GM18870 (cell line): Measurements from ENCODE around the gene PLPPR5.
"Not testable (repeated sequence)": the region's sequence is repeated elsewhere in the genome, so short reads cannot be mapped to it uniquely, and the experiment has no call there.

Experiments
- ATAC-seq: cut with Tn5 transposase; IDR thresholded peaks from one replicate; pipeline ENCODE4 v1.9.1; 2021; ENCODE audit warnings: moderate library complexity; ENCODE audit not compliant: unreplicated experiment

The PLPPR5 gene

GRCh38 chr1:99004861-99005442, at the start of gene PLPPR5:
Gene PLPPR5, minus strand, starts transcription at chr1:99004861. Its CDS starts 190 bp downstream, at chr1:99004671.
- no peak for ATAC-seq

DNA sequence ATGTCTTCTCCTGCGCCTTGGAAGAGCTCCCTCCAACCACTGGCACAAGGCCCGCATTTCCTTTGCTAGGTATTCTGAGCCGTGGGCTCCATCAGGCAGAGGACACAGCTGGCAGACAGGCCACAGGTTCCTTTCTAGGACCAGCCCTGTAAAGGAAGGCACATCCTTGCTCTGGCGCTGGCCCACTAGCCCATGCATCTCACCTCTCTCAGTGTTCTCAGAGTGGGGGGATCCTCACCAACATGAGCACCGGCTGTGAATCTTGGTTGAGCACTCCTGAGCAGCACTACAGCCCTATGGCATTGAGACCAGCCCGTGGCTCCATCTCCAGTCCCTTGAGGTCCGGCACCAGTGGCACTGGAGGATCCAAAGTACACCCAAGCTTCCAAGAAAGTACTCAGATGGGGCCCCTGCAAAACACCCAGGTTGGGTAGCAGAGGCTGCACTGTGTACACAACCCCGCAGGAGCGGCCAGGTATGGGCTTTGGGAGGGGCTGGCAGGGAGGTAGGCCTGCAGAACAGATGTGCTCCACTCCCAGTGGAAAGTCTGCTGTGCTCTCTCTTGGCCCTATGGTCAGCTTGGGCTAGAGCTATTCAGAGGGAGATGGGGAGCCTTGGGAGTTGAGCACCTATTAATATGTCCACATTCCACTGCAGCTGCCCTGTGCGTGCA, 47.1 kb upstream of the PLPPR5 start:
- no peak for ATAC-seq

- ATAC-seq: no peak
Observed at GRCh38 chr1:99049745-99050144, 45.1 kb upstream of the PLPPR5 start.

- not testable (repeated sequence) for ATAC-seq
Observed at GRCh38 chr1:99036746-99037145, 32.1 kb upstream of the PLPPR5 start.

DNA sequence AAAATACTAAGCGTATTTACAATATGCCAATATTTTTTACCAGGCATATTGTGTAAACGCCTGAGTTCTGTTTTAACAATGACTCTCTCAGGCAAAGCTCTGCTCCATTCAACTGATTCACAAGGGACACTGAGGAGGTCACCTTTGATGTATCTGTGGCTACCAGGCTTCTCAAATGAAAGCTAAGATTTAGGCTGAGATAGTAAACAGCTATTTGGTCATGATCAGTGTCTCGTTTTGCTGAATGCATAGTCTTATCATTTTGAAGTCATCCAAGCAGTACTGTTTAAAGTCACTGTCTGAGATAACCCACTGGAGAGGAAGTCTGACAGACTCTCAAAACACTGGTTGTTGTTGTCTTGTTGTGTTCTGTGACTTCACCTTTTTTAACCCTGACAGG, 13.7 kb upstream of the PLPPR5 start:
- no peak for ATAC-seq

GRCh38 chr1:99017655-99018054, 13.0 kb upstream of the PLPPR5 start:
- no peak for ATAC-seq

DNA sequence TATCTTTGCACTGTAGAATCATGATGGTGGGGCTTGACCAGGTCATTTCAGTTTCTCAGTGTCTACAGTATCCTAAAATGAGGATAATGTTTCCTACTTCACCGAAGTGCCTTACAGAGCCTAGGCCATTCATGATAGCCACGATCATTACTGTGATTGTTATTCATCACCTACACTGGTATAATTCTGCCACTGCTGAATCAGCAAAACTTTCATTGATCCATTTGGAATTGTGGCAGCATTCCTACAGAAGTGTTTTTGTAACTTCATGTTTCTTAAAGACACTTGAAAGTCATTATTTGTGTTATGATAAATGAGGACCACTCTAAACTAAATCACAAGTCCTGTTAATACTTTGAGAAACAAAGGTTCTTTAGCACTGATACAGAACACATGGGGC, 6.0 kb upstream of the PLPPR5 start:
- no peak for ATAC-seq

DNA sequence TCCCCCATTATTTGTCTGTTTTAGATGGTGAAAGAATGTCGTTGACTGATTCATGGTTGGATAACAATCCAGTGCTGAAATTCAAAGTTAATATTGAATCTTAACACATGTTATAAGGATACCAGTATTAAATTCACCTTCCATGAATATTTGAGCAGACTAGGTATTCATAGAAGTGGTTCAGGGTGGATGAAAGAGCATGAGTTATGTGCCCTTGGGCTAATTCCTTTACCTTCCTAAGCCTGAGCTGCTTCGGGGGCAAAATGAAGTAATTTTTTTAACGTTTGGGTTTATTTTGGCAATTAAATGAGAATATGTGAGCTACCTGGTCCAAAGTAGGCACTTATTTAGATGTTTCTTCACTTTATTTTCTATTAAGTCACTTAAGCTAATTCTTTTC, 2.7 kb upstream of the PLPPR5 start:
- no peak for ATAC-seq

- no peak for ATAC-seq
Observed at GRCh38 chr1:99005537-99005942, 879 bp upstream of the PLPPR5 start.

DNA sequence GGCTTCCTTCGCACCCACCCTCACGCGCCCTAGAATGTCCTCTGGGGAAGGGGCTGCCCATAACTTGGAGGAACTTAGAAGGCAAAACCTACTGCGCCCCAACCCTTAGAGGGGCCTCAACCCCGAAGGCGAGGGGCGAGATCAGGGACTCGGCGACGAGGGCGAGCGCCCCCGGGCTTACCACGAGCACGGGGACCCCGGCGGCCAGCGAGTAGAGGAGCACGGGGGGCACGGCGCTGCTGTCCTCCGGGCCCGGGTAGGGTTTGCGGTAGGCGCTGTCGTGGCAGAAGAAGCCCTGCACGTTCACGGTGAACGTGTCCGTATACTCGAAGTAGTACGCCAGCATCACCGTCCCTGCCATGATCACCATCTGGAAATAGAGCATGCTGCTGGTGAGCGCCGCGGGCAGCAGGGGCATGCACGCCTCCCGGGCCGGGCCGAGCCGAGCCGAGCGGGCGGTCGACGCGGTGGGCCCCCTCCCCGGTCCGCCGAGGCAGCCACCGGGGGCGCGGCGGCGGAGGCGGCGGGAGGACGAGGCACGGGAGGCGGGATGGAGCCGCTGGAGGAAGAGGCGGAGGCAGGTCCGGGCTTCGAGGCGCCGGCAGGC, 304 bp downstream of the PLPPR5 start:
- no peak for ATAC-seq

GRCh38 chr1:99003581-99004253, 944 bp downstream of the PLPPR5 start:
- no peak for ATAC-seq

DNA sequence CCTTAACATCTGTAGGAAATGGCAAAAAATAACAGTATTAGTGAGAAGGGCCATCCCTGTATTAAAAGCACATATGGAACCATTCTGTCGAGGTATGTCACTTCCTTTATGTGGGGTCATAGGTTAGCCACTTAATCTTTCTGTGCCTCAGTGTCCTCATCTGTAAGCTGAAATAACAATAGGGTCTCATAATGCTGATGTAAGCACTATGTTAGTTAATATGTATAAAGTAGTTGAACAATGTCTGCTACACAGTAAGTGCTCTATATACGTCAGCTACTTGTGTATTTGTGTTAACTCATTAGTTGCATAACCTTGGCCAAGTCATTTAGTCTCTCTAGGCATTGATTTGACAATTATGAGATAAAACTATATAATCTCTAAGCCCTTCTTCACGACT, 11.8 kb downstream of the PLPPR5 start:
- ATAC-seq: no peak

DNA sequence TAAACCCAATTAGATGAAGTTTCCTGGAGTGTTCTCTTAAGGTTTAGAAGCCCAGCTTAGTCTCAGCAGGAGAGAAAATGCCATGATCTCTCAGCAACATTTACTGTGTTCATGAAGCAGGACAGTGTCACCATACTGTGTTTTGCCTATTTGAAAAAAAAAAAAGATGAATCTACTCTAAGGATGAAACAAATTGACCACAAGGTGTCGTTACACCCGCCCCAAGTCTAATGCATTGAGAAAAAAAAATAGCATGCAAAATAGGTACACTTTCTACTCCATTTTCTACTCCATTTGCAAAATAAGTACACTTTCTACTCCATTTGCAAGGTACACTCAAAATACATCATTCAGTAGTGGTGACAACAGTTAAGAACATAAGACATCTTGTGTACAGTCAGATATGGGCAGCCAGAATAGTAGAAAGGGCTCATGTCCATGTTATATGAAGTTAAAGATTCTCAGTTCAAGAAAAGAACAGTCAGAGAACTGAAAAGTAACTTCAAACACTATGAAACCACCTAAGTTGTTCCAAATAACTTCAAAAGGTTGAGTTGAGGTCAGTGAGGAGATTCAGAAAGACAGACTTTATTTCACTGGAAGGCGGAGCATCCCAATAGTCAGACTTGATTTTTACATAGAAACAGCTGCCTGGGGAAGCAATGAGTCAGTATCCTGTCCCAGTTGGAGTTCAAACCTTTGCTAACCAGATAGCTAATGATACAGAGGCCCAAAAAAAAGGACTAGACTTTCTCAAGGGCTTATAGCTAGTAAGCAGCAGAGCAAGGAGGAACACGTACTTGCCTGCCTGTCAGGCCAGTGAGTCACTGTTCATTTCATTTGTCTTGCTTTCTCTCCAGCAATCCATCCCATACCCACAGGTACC, 13.3 kb downstream of the PLPPR5 start:
- ATAC-seq: peak; percentile 54

- no peak for ATAC-seq
Observed at GRCh38 chr1:98989556-98989907, 15.1 kb downstream of the PLPPR5 start.

DNA sequence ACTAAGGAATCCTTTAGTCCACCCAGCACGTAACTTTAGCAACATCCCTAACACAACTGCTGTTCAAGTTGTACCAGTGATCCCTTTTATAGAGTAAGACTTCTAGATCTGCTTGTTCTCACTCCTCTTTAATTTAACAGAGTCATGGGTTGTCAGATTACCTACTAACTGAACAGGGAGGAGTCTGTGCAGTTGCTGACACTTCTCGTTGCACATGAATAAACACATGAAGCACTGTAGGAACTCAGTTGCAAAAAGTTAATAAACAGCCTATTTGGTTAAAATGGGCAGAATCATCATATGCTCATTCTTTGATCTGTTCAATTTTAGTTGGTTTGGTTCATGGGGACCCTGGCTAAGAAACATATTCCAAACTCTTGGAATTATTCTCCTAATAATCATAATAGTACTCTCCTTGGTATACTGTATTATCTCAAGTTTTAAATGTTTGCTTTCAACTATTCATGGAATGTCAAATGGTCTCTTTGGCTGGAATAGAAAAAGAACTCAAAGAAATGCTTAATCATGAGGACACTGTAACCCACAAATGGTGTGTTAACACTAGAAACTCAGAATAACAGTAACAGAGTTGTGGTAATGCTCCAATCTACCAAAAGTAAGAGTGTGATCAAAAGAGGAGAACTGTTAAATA, 15.6 kb downstream of the PLPPR5 start:
- ATAC-seq: peak; percentile 61

DNA sequence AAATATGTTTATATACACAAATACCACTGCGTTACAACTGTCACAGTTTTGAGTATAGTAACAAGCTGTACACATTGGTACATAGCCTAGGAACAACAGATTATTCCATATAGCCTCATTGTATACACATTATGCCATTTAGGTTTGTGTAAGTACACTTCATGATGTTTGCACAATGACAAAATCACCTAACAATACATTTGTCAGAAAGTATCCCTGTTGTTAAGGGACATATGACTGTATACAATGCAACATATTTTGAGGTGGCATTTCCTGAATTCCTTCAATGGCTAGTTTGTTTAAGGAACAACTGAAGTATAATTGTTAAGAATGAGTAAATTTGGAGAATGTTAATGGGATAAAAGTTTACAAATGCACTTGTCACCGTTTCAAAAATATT, 19.0 kb downstream of the PLPPR5 start:
- ATAC-seq: no peak

GRCh38 chr1:98981917-98982513, 22.6 kb downstream of the PLPPR5 start:
- no peak for ATAC-seq

DNA sequence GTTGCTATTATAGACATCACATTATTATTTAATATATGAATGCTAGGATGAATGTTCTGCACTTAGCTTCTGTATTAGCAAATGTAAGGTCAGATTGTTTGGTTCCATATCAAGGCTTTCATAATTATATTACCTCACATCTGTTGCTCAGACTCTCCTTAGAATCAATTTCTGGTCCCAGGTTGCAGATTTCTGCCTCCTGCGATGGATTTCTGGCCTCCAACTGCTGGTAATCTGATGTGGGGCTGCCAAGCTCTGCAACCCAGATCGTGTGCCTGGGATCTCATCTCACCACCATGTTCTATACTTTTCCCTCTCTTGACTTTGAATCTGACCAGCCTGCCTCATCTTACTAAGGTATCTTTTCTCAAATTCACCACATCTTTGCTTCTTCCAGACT, 25.2 kb downstream of the PLPPR5 start:
- no peak for ATAC-seq

GRCh38 chr1:98975810-98976209, 28.9 kb downstream of the PLPPR5 start:
- no peak for ATAC-seq

DNA sequence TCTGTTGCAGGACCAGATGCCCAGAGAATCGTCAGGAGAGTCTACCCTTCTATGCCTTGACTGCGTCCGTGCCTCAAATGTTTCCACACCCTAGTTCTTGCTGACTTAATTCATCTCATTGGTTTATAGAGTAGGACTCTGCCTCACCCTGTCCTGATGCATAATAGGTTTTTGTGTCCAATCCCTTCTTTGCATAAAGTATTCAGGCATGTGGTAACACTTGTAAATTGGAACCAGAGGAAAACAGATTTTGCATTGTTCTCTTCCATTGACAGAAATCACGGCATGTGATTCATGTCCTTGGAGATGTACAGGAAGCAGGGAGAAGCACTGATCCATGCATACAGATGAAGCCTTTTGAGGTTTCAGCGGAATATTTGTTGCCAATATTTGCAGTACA, 29.5 kb downstream of the PLPPR5 start:
- no peak for ATAC-seq
